Measurements from ENCODE around the gene PIGC. TPM values are rescaled to one million over a fixed set of nuclear protein-coding genes. Genes with fewer than 3 reads are reported as not detected.

PIGC gene
- total RNA-seq, 2 experiments from 2014 or later: 17.5 to 18.7 TPM

- H3K4me3 Mint-ChIP-seq: no peak overlapping the region
- DNase-seq: no peak
- H3K36me3 Mint-ChIP-seq (ENCODE audit: low read depth): no peaks in the 10 kb centered on the region
- H3K27me3 Mint-ChIP-seq (ENCODE audit: low read depth): no peaks in the 10 kb centered on the region
- CTCF ChIA-PET: interaction anchor here (1.0 to 2.0 kb wide), 3 partner anchors 19 to 67 kb away, joined by 3 to 9 read pairs (median 3); partner anchors contain the start of gene PIGC
- no peak overlapping the region for H3K27ac Mint-ChIP-seq
- intact Hi-C loops (cut with micrococcal nuclease): loop anchor here (5.0 to 10.0 kb wide), 4 partner anchors 623 to 938 kb away; partner anchors contain the start of genes METTL13 and PRRC2C
- H3K4me1 Mint-ChIP-seq (ENCODE audit: low read depth): peaks cover 24% of the 10 kb centered on the region
- no peaks in the 10 kb centered on the region for H3K9me3 Mint-ChIP-seq
Observed at GRCh38 chr1:172425339-172425738, 18.5 kb downstream of the PIGC start.

- Mint-ChIP-seq H3K27me3 (ENCODE audit: low read depth) (no peaks in the 10 kb centered on the region), H3K27ac (no peak overlapping the region), H3K4me3 (no peak overlapping the region), H3K4me1 (ENCODE audit: low read depth) (peaks cover 17% of the 10 kb centered on the region), H3K36me3 (ENCODE audit: low read depth) (no peaks in the 10 kb centered on the region), H3K9me3 (no peaks in the 10 kb centered on the region)
- intact Hi-C loops (cut with micrococcal nuclease): loop anchor here (10.0 kb wide), 1 partner anchor 639 kb away; the partner anchor contains the start of gene METTL13
- CTCF ChIA-PET: interaction anchor here (1.1 to 1.6 kb wide), 2 partner anchors 12 to 333 kb away, joined by 3 to 6 read pairs; no protein-coding TSS in a partner anchor
- DNase-seq: no peak
Observed at GRCh38 chr1:172423336-172423735, 20.5 kb downstream of the PIGC start.

DNA sequence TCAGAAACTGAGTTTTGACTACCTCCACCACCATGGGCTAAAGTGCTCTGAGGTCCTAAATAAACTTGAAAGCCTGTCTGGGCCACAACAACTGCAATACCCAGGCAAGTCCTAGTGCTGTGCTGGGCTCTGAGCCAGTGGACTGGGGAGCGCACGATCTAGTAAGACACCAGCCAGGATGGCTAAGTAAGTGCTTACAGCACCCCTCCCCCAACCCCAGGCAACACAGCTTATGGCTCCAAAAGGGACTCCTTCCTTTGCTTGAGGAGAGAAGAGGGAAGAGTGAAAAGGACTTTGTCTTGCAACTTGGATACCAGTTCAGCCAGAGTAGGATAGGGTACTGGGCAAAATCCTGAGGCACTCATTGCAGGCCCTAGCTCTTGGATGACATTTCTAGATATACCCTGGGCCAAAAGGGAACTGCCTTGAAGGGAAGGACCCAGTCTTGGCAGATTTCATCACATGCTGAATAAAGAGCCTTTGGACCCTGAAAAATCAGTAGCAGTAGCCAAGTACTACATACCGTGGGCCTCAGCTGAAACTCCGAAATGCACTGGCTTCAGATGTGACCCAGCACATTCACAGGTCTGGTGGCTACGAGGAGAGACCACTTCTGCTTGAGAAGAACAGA lies 21.8 kb downstream of the PIGC start:
- H3K4me1 Mint-ChIP-seq (ENCODE audit: low read depth): peaks cover 17% of the 10 kb centered on the region
- intact Hi-C loops (cut with micrococcal nuclease): loop anchor here (10.0 kb wide), 1 partner anchor 637 kb away; the partner anchor contains the start of gene METTL13
- CTCF ChIA-PET: no interaction called here
- no peaks in the 10 kb centered on the region for H3K27me3 Mint-ChIP-seq (ENCODE audit: low read depth)
- H3K4me3 Mint-ChIP-seq: no peak overlapping the region
- no peak overlapping the region for H3K27ac Mint-ChIP-seq
- DNase-seq: no peak
- H3K36me3 Mint-ChIP-seq (ENCODE audit: low read depth): no peaks in the 10 kb centered on the region
- no peaks in the 10 kb centered on the region for H3K9me3 Mint-ChIP-seq

DNA sequence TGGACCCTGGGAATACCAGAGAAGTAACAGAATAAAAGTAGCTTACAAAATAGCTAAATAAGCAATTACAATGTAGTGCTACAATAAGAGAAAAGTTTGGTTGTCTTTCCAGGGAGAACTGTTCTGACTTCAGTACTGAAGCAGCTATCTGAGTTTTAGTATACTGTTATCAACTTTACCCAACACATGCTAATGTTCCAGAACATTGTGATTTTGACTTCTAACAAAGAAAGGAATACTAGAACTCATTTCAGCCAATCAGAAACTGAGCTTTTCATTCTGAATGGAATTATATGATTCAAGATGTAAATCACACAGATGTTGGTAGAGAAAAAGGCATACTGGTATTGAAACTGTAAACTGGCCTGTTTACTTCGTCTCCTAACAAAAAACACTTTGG lies 23.5 kb downstream of the PIGC start, which contains the start of gene C1orf105:
Gene C1orf105, plus strand, starts transcription at position 301 of the 400 bp plus-strand sequence. CDS start 201 bp downstream, outside the sequence.
- Mint-ChIP-seq H3K27ac (no peak within 1 kb of the TSS), H3K36me3 (ENCODE audit: low read depth) (no peaks in the 10 kb centered on the region), H3K4me3 (no peak within 1 kb of the TSS), H3K4me1 (ENCODE audit: low read depth) (peaks cover 17% of the 10 kb centered on the region), H3K27me3 (ENCODE audit: low read depth) (no peaks in the 10 kb centered on the region), H3K9me3 (no peaks in the 10 kb centered on the region)
- DNase-seq: no peak
- CTCF ChIA-PET: interaction anchor here (0.7 to 1.3 kb wide), 3 partner anchors 9 to 22 kb away, joined by 3 to 4 read pairs (median 3); no protein-coding TSS in a partner anchor
- intact Hi-C loops (cut with micrococcal nuclease): loop anchor here (10.0 kb wide), 1 partner anchor 636 kb away; the partner anchor contains the start of gene METTL13

DNA sequence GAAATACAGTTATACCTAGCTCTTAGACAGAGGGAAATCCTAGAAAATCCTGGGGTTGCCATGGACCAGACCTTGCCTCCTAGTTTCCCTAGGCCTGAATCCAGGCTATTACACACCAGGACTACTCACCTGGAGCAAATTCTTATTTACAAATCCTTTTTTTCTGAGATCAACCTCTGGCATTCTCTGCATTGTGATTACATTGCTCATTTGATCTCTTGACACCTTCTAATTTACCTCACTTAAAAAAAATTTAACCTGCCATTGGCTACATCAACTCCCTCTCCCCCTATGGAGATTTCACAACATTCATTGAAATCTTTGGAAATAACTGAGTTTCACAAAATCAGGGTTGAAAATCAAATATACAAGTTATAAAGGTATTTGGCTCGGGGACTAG lies 26.3 kb downstream of the PIGC start:
- Mint-ChIP-seq H3K9me3 (no peaks in the 10 kb centered on the region), H3K27ac (no peak overlapping the region), H3K4me1 (ENCODE audit: low read depth) (peaks cover 17% of the 10 kb centered on the region), H3K4me3 (no peak overlapping the region), H3K36me3 (ENCODE audit: low read depth) (no peaks in the 10 kb centered on the region), H3K27me3 (ENCODE audit: low read depth) (no peaks in the 10 kb centered on the region)
- intact Hi-C loops (cut with micrococcal nuclease): no loop called here
- CTCF ChIA-PET: interaction anchor here (0.8 to 3.3 kb wide), 6 partner anchors 11 to 415 kb away, joined by 4 to 10 read pairs (median 6); partner anchors contain the start of gene PIGC
- DNase-seq: no peak

DNA sequence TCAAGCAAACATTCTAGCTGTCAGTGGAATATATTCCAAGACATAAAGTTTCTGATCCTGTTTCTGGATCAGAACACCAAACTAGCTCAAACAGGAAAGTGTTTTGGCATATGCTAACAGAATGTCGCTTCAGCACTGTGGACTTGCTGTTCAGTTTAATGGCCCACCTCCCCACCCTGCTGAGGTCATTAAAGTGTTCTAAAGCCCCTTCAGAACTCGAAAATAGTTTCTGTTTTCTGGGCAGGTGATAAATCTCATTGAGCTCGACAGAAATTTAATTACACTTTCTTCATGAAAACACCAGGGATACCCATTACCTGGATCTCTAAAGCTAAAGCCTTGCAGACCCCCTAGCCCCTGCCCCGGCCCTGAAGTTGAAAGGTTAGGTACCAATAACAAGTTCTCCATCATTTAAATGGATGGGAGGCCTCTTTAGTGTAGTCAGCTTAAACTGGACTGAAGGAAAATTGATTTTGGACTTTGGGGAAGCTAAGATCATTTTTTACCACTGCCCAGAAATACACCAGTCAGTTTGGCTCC lies 27.3 kb downstream of the PIGC start:
- H3K36me3 Mint-ChIP-seq (ENCODE audit: low read depth): no peaks in the 10 kb centered on the region
- H3K27me3 Mint-ChIP-seq (ENCODE audit: low read depth): no peaks in the 10 kb centered on the region
- intact Hi-C loops (cut with micrococcal nuclease): no loop called here
- no peaks in the 10 kb centered on the region for H3K9me3 Mint-ChIP-seq
- H3K4me3 Mint-ChIP-seq: no peak overlapping the region
- CTCF ChIA-PET: interaction anchor here (1.1 to 3.3 kb wide), 6 partner anchors 12 to 419 kb away, joined by 4 to 10 read pairs (median 6); partner anchors contain the start of gene PIGC
- peaks cover 23% of the 10 kb centered on the region for H3K4me1 Mint-ChIP-seq (ENCODE audit: low read depth)
- H3K27ac Mint-ChIP-seq: no peak overlapping the region
- DNase-seq: no peak

DNA sequence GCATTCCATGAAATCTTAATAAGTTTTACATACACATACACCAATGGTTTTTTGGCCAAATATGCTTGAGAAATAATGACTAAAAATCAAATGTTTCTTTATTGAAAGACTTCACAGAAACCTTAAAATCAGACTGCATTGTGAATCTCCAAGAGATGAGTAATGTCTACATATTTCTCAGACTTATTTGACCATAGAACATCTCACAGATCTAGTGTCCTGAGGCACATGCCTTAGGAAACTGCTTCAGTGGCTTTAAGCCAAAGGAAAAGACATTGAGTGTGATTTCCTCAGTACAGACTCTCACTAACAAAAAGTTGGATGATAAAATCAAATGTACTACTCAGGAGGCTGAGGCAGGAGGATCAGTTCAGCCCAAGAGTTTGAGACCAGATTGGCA lies 29.5 kb downstream of the PIGC start:
- CTCF ChIA-PET: interaction anchor here (0.7 to 1.2 kb wide), 2 partner anchors 12 to 15 kb away, joined by 3 to 4 read pairs; no protein-coding TSS in a partner anchor
- no peak for DNase-seq
- H3K9me3 Mint-ChIP-seq: no peaks in the 10 kb centered on the region
- H3K36me3 Mint-ChIP-seq (ENCODE audit: low read depth): no peaks in the 10 kb centered on the region
- H3K27me3 Mint-ChIP-seq (ENCODE audit: low read depth): no peaks in the 10 kb centered on the region
- H3K4me3 Mint-ChIP-seq: no peak overlapping the region
- H3K4me1 Mint-ChIP-seq (ENCODE audit: low read depth): peaks cover 11% of the 10 kb centered on the region
- H3K27ac Mint-ChIP-seq: no peak overlapping the region
- intact Hi-C loops (cut with micrococcal nuclease): no loop called here

- peaks cover 11% of the 10 kb centered on the region for H3K4me1 Mint-ChIP-seq (ENCODE audit: low read depth)
- H3K27ac Mint-ChIP-seq: no peak overlapping the region
- no peaks in the 10 kb centered on the region for H3K36me3 Mint-ChIP-seq (ENCODE audit: low read depth)
- no peak overlapping the region for H3K4me3 Mint-ChIP-seq
- CTCF ChIA-PET: interaction anchor here (0.8 to 3.0 kb wide), 6 partner anchors 9 to 409 kb away, joined by 3 to 15 read pairs (median 6); no protein-coding TSS in a partner anchor
- H3K9me3 Mint-ChIP-seq: no peaks in the 10 kb centered on the region
- no peaks in the 10 kb centered on the region for H3K27me3 Mint-ChIP-seq (ENCODE audit: low read depth)
- no peak for DNase-seq
- intact Hi-C loops (cut with micrococcal nuclease): loop anchor here (1.0 kb wide), 2 partner anchors 32 to 74 kb away; no protein-coding TSS in a partner anchor
Observed at GRCh38 chr1:172411791-172412338, 32.0 kb downstream of the PIGC start.

- intact Hi-C loops (cut with micrococcal nuclease): no loop called here
- no peaks in the 10 kb centered on the region for H3K36me3 Mint-ChIP-seq (ENCODE audit: low read depth)
- H3K4me3 Mint-ChIP-seq: no peak overlapping the region
- no peak for DNase-seq
- CTCF ChIA-PET: interaction anchor here (1.3 to 3.0 kb wide), 2 partner anchors 11 to 19 kb away, joined by 3 to 15 read pairs; no protein-coding TSS in a partner anchor
- H3K27ac Mint-ChIP-seq: no peak overlapping the region
- peaks cover 17% of the 10 kb centered on the region for H3K4me1 Mint-ChIP-seq (ENCODE audit: low read depth)
- no peaks in the 10 kb centered on the region for H3K27me3 Mint-ChIP-seq (ENCODE audit: low read depth)
- H3K9me3 Mint-ChIP-seq: no peaks in the 10 kb centered on the region
Observed at GRCh38 chr1:172410027-172410426, 33.8 kb downstream of the PIGC start.

- Mint-ChIP-seq H3K36me3 (ENCODE audit: low read depth) (no peaks in the 10 kb centered on the region), H3K4me1 (ENCODE audit: low read depth) (peaks cover 17% of the 10 kb centered on the region), H3K27me3 (ENCODE audit: low read depth) (no peaks in the 10 kb centered on the region), H3K27ac (no peak overlapping the region), H3K9me3 (no peaks in the 10 kb centered on the region), H3K4me3 (no peak overlapping the region)
- intact Hi-C loops (cut with micrococcal nuclease): no loop called here
- DNase-seq: no peak
- CTCF ChIA-PET: interaction anchor here (0.9 to 1.3 kb wide), 2 partner anchors 10 to 42 kb away, joined by 3 to 9 read pairs; no protein-coding TSS in a partner anchor
Observed at GRCh38 chr1:172408958-172409357, 34.9 kb downstream of the PIGC start.

- CTCF ChIA-PET: interaction anchor here (0.6 to 1.4 kb wide), 2 partner anchors 305 to 405 kb away, joined by 3 to 4 read pairs; no protein-coding TSS in a partner anchor
- DNase-seq: no peak
- Mint-ChIP-seq H3K27ac (no peak overlapping the region), H3K27me3 (ENCODE audit: low read depth) (no peaks in the 10 kb centered on the region), H3K4me1 (ENCODE audit: low read depth) (peaks cover 12% of the 10 kb centered on the region), H3K4me3 (no peak overlapping the region), H3K9me3 (no peaks in the 10 kb centered on the region), H3K36me3 (ENCODE audit: low read depth) (no peaks in the 10 kb centered on the region)
- intact Hi-C loops (cut with micrococcal nuclease): no loop called here
Observed at GRCh38 chr1:172406968-172407367, 36.9 kb downstream of the PIGC start.

- Mint-ChIP-seq H3K27me3 (ENCODE audit: low read depth) (no peaks in the 10 kb centered on the region), H3K4me3 (no peak overlapping the region), H3K36me3 (ENCODE audit: low read depth) (no peaks in the 10 kb centered on the region), H3K27ac (no peak overlapping the region), H3K9me3 (no peaks in the 10 kb centered on the region), H3K4me1 (ENCODE audit: low read depth) (peaks cover 10% of the 10 kb centered on the region)
- CTCF ChIA-PET: interaction anchor here (1.4 kb wide), 1 partner anchor 403 kb away, joined by 4 read pairs; no protein-coding TSS in a partner anchor
- no peak for DNase-seq
- intact Hi-C loops (cut with micrococcal nuclease): no loop called here
Observed at GRCh38 chr1:172405912-172406311, 38.0 kb downstream of the PIGC start.
